ENCODE measurements around the gene IL27RA.
A peak's percentile ranks its signal among the peaks of the same experiment; 100 is the strongest.

IL27RA gene

DNA sequence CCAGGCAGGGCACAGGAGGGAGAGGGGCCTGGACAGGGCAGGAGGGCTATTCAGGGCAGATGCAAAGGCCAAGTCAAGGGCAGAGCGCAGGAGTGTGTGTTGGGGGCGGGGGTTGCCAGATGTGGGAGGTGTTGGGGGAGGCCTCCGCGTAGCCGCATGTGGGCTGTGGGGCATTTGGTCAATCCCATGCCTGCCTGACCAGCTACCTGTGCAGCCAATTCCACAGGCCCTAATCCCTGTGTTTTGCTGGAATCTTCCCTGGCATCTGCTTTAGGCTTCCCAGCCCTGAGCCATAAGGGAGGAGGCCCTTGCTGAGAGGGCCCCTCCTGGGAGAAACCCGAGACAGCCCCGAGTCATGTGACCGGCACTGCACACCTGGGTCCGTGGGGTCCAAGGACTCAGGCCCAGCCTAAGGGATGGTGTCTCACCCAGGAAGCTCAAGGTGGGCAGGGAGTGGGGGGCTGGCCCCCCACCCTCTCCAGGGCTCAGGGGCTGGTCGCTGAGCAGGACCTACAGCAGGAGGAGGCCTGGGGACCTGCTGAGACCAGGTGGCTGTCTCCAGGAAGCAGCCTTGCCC is 45.7 kb upstream of the IL27RA start:
- DNase-seq (ENCODE audit: low spot score) = no peak
- TF ChIP-seq, protein P1, sequence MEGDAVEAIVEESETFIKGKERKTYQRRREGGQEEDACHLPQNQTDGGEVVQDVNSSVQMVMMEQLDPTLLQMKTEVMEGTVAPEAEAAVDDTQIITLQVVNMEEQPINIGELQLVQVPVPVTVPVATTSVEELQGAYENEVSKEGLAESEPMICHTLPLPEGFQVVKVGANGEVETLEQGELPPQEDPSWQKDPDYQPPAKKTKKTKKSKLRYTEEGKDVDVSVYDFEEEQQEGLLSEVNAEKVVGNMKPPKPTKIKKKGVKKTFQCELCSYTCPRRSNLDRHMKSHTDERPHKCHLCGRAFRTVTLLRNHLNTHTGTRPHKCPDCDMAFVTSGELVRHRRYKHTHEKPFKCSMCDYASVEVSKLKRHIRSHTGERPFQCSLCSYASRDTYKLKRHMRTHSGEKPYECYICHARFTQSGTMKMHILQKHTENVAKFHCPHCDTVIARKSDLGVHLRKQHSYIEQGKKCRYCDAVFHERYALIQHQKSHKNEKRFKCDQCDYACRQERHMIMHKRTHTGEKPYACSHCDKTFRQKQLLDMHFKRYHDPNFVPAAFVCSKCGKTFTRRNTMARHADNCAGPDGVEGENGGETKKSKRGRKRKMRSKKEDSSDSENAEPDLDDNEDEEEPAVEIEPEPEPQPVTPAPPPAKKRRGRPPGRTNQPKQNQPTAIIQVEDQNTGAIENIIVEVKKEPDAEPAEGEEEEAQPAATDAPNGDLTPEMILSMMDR (IDR thresholded peaks at IDR 0.05; ENCODE audit: extremely low read depth, missing control alignments) = no peak

DNA sequence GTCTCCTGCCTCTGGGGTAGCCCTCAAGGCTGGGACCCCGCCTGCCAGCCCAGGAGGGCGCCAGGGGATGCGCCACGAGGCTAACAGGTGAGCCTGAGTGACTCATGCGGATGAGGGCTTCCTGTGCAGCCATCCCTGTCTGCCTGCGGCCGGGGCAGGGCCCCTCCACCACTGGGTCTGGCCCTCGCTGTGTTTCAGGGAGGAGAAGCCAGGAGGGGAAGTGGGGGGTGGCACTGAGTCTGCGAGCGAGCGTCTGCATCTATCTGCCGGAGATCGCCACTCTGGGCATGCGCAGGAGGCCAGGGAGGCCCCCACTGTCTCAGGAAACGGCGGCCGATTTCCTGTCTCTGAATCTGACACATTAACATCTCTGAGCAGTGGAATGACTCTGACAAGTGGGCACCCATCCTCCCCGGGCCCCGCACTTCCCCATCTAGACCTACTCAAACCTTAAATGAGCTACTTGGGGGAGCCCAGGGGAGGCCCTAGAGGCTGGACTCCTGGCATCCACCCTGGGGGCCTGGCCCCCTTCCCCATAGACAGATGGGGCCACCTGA is 45.1 kb upstream of the IL27RA start:
- DNase-seq (ENCODE audit: low spot score) = peak; percentile 99
- TF ChIP-seq, protein P1 (IDR thresholded peaks at IDR 0.05; ENCODE audit: extremely low read depth, missing control alignments) = no peak

DNA sequence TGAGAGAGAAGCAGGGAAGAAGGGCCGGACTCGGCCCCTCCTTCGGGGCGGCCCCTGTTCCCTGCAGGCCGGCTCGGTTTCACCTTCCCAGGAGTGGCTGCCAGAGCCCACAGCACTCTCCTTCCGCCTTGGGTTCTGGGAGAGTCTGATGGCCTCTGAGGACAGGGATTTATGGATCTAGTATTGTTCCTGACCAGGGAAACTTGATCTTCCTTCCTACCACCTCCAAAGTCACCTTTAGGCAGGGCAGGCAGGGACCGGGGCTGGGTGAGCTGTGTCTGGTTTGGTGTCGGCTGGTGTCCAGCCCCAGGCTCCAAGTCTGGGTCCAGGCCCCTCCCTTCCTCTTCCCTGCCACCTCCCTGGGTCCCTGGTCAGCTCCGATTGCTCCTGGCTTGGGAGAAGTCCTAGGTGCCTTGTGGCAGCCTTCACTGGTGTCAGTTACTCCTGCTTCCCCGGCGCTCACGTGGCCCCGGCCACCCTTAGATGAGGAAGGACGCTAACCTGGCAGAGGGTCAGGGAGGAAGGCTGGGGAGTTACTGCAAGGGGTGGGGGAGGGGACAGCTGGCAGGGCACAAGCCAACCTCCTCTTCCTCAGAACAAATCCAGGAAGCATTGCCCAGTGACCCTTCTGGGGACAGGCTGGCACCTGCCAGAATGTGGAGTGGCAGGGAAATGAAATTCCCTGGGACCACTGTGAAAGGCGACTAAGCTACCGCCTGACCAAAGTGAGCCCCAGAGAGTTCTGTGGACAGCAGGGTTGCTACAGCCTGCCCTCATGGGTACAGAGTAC is 44.3 kb upstream of the IL27RA start:
- no peak for DNase-seq (ENCODE audit: low spot score)
- TF ChIP-seq, protein P1 (IDR thresholded peaks at IDR 0.05; ENCODE audit: extremely low read depth, missing control alignments) = no peak

DNA sequence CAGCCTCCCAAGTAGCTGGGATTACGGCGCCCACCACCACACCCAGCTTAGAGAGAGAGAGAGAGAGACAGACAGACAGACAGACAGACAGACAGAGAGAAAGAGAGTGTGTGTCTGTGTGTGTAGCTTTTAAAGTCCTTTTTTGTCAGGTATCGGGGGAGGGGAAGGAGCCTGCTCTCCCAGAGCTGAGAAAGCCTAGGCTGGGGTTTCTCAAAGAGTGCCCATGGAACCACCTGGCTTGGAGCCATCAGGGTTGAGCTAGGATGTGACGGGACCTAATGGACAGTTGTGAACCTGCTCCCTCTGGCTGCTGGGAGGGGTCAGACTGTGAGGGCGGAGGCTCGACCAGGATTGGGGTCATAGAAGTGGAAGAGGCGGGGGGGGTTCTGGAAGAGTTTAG is 42.1 kb upstream of the IL27RA start:
- TF ChIP-seq, protein P1 (IDR thresholded peaks at IDR 0.05; ENCODE audit: extremely low read depth, missing control alignments) = no peak
- no peak for DNase-seq (ENCODE audit: low spot score)

DNA sequence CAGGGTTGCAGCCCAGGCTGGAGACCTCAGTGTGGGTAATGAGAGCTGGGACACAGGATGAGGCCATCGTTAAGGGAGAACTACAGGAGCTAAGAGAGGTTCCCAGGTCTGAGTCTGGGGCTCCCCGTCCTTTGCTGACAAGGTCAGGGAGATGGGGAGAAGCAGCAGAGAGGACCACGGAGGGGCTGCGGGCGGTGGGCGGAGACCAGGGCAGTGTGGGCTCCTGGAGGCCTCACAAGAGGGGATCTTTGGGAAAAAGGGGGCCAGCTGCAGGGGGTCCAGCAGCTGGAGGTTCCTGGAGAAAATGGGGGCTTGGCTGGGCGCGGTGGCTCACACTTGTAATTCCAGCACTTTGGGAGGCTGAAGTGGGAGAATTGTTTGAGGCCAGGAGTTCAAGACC is 41.5 kb upstream of the IL27RA start:
- DNase-seq (ENCODE audit: low spot score) = no peak
- TF ChIP-seq, protein P1 (IDR thresholded peaks at IDR 0.05; ENCODE audit: extremely low read depth, missing control alignments) = no peak

DNA sequence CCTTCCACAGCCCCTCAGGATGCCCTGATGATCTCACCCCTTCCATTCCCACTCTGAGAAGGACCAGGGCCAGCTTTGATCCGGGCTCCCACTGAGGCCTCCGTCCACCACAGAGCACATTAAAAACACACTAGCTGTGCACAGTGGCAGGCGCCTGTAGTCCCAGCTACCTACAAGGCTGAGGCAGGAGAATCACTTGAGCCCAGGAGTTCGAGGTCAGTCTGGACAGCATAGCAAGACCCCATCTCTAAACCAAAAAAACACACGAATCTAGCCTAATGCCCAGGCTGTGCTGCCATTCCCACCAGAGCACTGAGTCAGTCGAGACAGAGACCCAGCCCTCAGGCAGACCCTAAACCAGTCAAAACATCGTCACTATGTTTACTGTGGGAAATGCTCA is 39.5 kb upstream of the IL27RA start:
- no peak for DNase-seq (ENCODE audit: low spot score)
- TF ChIP-seq, protein P1 (IDR thresholded peaks at IDR 0.05; ENCODE audit: extremely low read depth, missing control alignments) = no peak

DNA sequence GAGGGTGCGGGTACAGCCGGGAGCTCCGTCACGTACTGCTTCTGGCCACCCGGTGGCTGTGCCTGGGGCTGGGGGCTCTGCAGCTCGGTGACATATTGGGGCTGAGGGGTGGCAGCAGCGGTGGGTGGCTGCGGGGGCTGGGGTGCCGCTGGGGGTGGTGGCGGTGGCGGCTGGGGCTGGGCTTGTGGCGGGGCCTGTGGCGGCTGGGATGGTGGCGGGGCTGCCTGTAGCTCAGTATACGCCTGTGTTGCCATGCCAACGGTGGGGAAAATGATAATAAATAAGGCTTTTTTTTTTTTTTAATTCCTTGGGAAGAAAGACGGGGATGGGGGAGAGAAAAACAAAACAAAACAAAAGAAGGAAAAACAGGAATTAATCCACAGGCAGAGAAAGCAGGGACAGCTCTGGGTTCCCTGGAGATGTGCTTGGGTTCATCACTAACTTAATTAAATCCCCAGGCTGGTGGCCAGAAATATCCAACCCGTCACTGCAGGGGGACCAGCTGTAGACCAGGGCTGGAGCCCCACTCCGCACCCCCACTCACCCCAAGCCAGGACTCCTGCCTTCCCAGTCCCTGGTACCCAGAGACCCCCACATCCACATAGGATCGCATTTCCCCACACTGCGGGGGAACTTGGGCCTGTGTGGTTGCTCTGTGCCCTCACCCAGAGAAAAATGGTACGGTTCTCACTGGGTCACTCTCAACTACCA is 37.8 kb upstream of the IL27RA start:
- TF ChIP-seq, protein P1 (IDR thresholded peaks at IDR 0.05; ENCODE audit: extremely low read depth, missing control alignments) = no peak
- peak; percentile 10 for DNase-seq (ENCODE audit: low spot score)

Measured in GM20000 (cell line).